HG03139 (cell line): ENCODE results near the gene INPP5A.

ENCODE experiments used
- ATAC-seq: cut with Tn5 transposase; IDR thresholded peaks from one replicate; pipeline ENCODE4 v1.9.1; 2021; ENCODE audit not compliant: unreplicated experiment

Gene INPP5A

GRCh38 chr10:132826524-132827422 lies 289.2 kb downstream of the INPP5A start:
- no peak for ATAC-seq

DNA sequence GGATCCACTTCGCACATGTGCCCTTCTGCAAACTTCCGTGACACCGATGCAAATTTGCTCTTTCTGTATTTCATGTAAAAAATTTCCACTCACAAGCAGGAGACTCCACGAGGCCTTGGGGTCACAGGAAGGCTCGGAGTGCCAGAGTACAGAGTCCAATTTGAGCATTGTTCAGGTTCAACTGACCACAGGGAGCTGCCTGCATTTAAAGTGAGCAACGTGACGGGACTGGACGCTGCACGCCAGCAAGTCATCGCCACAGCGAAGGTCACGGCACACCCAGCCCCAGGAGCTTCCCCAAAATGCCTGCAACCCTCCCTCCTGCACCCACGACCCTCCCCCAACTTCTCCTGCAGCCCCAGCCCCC lies 289.8 kb downstream of the INPP5A start:
- ATAC-seq = no peak

- ATAC-seq = no peak
Observed at GRCh38 chr10:132827861-132828539, 290.4 kb downstream of the INPP5A start.

DNA sequence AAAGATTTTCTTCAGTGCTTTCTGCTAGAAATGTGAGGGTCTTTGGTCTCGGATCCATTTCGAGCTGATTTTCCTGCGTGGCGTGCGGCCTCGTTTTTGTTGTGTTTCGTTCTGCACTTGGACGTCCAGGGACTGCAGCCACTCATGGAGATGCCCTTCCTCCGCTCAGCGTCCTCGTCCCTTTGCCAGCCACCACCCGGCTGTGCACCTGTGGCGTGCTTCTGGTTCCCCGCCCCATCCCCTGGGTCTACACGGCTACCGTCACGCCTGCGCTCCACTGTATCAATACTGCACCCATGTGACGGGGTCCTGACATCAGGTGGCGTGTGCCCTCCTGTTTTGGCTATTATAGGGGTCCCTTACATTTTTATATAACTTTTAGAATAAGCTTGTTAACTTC lies 291.1 kb downstream of the INPP5A start:
- ATAC-seq = no peak

GRCh38 chr10:132829403-132829802 lies 291.8 kb downstream of the INPP5A start:
- ATAC-seq = no peak

DNA sequence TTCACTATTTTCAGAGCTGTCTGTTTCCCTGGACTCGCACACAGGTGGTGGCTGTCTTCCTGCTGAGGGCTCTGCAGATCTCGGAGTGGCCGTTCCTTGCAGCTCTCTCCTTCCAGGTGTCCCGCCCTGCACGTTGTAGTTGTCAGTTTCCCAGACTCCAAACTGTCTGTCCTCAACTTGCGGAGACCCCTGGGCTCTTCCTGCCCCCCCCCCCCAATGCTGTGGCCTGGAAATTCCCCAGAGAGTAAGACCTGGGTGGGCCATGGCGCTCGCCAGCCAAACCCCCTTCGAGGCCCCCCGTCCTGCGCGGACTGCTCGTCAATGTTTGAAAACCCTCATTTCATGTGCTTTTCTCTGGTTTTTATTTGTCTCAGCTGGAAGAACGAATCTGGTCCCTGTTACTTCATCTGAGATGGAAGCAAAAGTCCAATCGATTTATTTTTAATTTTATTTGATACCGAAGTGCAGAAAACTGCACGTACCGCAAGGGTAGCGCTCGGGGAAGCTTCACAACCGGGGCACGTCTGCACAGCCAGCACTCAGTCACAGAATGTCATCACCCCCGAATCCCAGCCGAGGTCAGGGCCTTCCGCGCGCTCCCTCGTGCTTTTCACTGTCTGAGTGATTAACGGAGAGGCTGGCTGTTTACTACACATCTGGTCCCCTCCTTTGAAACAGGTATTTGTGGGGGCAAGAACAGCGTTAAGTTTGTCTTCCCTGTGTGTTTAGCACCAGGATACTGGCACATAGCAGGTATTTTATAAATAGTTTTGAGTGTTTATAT lies 294.8 kb downstream of the INPP5A start:
- no peak for ATAC-seq
